ENCODE measurements around the gene ADGRG3.

Gene ADGRG3

GRCh38 chr16:57642160-57643135 is 25.7 kb upstream of the ADGRG3 start:
- TF ChIP-seq ARNTL (CRISPR knock-in tag; IDR thresholded peaks at IDR 0.05; ENCODE audit: borderline replicate concordance, low read depth) (no peak), SNAI2 (CRISPR knock-in tag; IDR thresholded peaks at IDR 0.05) (no peak)
- no peak for ATAC-seq

DNA sequence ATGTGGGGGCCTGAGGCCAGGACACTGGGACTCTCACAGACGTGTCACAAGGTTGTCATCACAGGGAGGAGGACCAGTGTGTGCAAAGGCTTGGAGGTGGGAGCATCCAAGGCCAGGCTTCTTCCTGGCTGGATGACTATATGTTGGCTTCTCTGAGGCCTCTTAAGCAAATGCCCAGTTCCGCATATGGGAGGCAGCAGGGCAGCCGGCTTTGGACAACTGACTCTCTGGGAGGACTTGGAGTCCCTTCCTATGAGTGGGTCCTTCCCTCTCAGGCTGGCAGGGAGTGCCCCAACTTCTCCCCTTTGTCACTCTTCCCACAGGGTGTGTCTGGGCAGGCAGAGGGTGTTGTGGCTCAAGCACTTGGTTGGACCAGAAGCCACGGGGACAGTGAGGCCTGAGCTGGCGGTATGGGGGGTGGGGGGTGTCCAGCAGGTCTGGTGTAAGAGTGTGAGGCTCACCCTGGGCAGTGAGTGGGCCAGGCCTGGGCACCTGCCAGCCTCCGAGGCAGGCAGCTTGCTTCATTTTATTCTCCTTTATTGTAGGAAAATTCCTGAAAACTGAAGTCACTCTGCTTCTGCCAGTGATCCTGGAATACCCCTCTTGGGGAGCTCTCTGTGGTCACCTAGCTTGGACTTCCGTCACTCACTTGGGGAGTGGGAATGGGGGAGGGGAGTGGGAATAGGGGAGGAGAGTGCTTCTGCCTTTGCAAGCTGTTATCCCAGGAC is 24.8 kb upstream of the ADGRG3 start:
- TF ChIP-seq TOX (CRISPR knock-in tag; IDR thresholded peaks at IDR 0.05; ENCODE audit: borderline replicate concordance): no peak
- TF ChIP-seq, protein P1, sequence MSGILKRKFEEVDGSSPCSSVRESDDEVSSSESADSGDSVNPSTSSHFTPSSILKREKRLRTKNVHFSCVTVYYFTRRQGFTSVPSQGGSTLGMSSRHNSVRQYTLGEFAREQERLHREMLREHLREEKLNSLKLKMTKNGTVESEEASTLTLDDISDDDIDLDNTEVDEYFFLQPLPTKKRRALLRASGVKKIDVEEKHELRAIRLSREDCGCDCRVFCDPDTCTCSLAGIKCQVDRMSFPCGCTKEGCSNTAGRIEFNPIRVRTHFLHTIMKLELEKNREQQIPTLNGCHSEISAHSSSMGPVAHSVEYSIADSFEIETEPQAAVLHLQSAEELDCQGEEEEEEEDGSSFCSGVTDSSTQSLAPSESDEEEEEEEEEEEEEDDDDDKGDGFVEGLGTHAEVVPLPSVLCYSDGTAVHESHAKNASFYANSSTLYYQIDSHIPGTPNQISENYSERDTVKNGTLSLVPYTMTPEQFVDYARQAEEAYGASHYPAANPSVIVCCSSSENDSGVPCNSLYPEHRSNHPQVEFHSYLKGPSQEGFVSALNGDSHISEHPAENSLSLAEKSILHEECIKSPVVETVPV (CRISPR knock-in tag; IDR thresholded peaks at IDR 0.05): no peak
- no peak for TF ChIP-seq GLIS3 (CRISPR knock-in tag; IDR thresholded peaks at IDR 0.05)
- no peak for TF ChIP-seq PPARA (CRISPR knock-in tag; IDR thresholded peaks at IDR 0.05; ENCODE audit: borderline replicate concordance)
- TF ChIP-seq ZNF70 (CRISPR knock-in tag; IDR thresholded peaks at IDR 0.05): no peak
- TF ChIP-seq ZFP30 (CRISPR knock-in tag; IDR thresholded peaks at IDR 0.05): no peak
- no peak for TF ChIP-seq ARNTL (CRISPR knock-in tag; IDR thresholded peaks at IDR 0.05; ENCODE audit: borderline replicate concordance, low read depth)
- no peak for TF ChIP-seq ZC3H10 (CRISPR knock-in tag; IDR thresholded peaks at IDR 0.05)
- no peak for TF ChIP-seq ISL1 (CRISPR knock-in tag; IDR thresholded peaks at IDR 0.05)
- TF ChIP-seq BACH2 (CRISPR knock-in tag; IDR thresholded peaks at IDR 0.05; ENCODE audit: borderline replicate concordance): no peak
- TF ChIP-seq ESRRG (CRISPR knock-in tag; IDR thresholded peaks at IDR 0.05): no peak
- no peak for TF ChIP-seq OSR1 (CRISPR knock-in tag; IDR thresholded peaks at IDR 0.05)
- no peak for TF ChIP-seq ZNF8 (CRISPR knock-in tag; IDR thresholded peaks at IDR 0.05)
- TF ChIP-seq SNAI2 (CRISPR knock-in tag; IDR thresholded peaks at IDR 0.05): no peak
- ATAC-seq: peak; percentile 67

- no peak for ATAC-seq
- TF ChIP-seq ZFP3 (CRISPR knock-in tag; IDR thresholded peaks at IDR 0.05) (no peak), SNAI2 (CRISPR knock-in tag; IDR thresholded peaks at IDR 0.05) (no peak), ZNF565 (CRISPR knock-in tag; conservative IDR thresholded peaks at IDR 0.05; ENCODE audit: low read depth) (no peak), BACH2 (CRISPR knock-in tag; IDR thresholded peaks at IDR 0.05; ENCODE audit: borderline replicate concordance) (no peak), ZFP30 (CRISPR knock-in tag; IDR thresholded peaks at IDR 0.05) (no peak), TOX (CRISPR knock-in tag; IDR thresholded peaks at IDR 0.05; ENCODE audit: borderline replicate concordance) (no peak), RARB (CRISPR knock-in tag; IDR thresholded peaks at IDR 0.05) (no peak), ISL1 (CRISPR knock-in tag; IDR thresholded peaks at IDR 0.05) (no peak), OSR1 (CRISPR knock-in tag; IDR thresholded peaks at IDR 0.05) (no peak), ZNF8 (CRISPR knock-in tag; IDR thresholded peaks at IDR 0.05) (no peak), CREB5 (CRISPR knock-in tag; IDR thresholded peaks at IDR 0.05; ENCODE audit: low read depth) (no peak), ARNTL (CRISPR knock-in tag; IDR thresholded peaks at IDR 0.05; ENCODE audit: borderline replicate concordance, low read depth) (no peak), PATZ1 (CRISPR knock-in tag; IDR thresholded peaks at IDR 0.05; ENCODE audit: borderline replicate concordance) (no peak), ESRRG (CRISPR knock-in tag; IDR thresholded peaks at IDR 0.05) (no peak), TCF4 (CRISPR knock-in tag; IDR thresholded peaks at IDR 0.05; ENCODE audit: borderline replicate concordance) (no peak), PPARA (CRISPR knock-in tag; IDR thresholded peaks at IDR 0.05; ENCODE audit: borderline replicate concordance) (no peak), CSDC2 (CRISPR knock-in tag; IDR thresholded peaks at IDR 0.05) (no peak)
- TF ChIP-seq, protein P1 (CRISPR knock-in tag; IDR thresholded peaks at IDR 0.05): no peak
- TF ChIP-seq, protein P2, sequence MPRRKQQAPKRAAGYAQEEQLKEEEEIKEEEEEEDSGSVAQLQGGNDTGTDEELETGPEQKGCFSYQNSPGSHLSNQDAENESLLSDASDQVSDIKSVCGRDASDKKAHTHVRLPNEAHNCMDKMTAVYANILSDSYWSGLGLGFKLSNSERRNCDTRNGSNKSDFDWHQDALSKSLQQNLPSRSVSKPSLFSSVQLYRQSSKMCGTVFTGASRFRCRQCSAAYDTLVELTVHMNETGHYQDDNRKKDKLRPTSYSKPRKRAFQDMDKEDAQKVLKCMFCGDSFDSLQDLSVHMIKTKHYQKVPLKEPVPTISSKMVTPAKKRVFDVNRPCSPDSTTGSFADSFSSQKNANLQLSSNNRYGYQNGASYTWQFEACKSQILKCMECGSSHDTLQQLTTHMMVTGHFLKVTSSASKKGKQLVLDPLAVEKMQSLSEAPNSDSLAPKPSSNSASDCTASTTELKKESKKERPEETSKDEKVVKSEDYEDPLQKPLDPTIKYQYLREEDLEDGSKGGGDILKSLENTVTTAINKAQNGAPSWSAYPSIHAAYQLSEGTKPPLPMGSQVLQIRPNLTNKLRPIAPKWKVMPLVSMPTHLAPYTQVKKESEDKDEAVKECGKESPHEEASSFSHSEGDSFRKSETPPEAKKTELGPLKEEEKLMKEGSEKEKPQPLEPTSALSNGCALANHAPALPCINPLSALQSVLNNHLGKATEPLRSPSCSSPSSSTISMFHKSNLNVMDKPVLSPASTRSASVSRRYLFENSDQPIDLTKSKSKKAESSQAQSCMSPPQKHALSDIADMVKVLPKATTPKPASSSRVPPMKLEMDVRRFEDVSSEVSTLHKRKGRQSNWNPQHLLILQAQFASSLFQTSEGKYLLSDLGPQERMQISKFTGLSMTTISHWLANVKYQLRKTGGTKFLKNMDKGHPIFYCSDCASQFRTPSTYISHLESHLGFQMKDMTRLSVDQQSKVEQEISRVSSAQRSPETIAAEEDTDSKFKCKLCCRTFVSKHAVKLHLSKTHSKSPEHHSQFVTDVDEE (CRISPR knock-in tag; IDR thresholded peaks at IDR 0.05): no peak
- TF ChIP-seq, protein P3, sequence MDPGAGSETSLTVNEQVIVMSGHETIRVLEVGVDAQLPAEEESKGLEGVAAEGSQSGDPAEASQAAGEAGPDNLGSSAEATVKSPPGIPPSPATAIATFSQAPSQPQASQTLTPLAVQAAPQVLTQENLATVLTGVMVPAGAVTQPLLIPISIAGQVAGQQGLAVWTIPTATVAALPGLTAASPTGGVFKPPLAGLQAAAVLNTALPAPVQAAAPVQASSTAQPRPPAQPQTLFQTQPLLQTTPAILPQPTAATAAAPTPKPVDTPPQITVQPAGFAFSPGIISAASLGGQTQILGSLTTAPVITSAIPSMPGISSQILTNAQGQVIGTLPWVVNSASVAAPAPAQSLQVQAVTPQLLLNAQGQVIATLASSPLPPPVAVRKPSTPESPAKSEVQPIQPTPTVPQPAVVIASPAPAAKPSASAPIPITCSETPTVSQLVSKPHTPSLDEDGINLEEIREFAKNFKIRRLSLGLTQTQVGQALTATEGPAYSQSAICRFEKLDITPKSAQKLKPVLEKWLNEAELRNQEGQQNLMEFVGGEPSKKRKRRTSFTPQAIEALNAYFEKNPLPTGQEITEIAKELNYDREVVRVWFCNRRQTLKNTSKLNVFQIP (CRISPR knock-in tag; IDR thresholded peaks at IDR 0.05; ENCODE audit: borderline replicate concordance, low read depth): no peak
These were observed 24.2 kb upstream of the ADGRG3 start for GRCh38 chr16:57643910-57644309.
